Neural progenitor cell (in vitro differentiated cells): ENCODE results near the gene MOG. TPM values are rescaled to one million over a fixed set of nuclear protein-coding genes. Genes with fewer than 3 reads are reported as not detected.

Source experiments
- DNase-seq: peaks from one replicate; pipeline ENCODE4 v3.0.0-alpha.2; 2016; ENCODE audit warnings: low spot score
- H2AFZ ChIP-seq: fragments of 200-600 bp; sonication (generic); replicated peaks from 2 replicates; pipeline ENCODE4 v1.6.1; 2016; ENCODE audit warnings: antibody characterized with exemption
- H3F3A ChIP-seq: fragments of 200-600 bp; sonication (generic); 2 replicates; pipeline ENCODE4 v1.6.1; 2016; ENCODE audit warnings: antibody characterized with exemption, low read depth
- H3K27ac ChIP-seq: fragments of 200-600 bp; sonication (generic); 2 replicates; pipeline ENCODE4 v1.5.1; 2016; ENCODE audit warnings: mild to moderate bottlenecking
- H3K27me3 ChIP-seq: fragments of 200-600 bp; sonication (generic); 2 replicates; pipeline ENCODE4 v1.6.1; 2016; ENCODE audit warnings: mild to moderate bottlenecking, moderate library complexity
- H3K36me3 ChIP-seq: fragments of 200-600 bp; sonication (generic); 2 replicates; pipeline ENCODE4 v1.5.1; 2016
- H3K4me1 ChIP-seq: fragments of 200-600 bp; sonication (generic); 2 replicates; pipeline ENCODE4 v1.6.1; 2016; ENCODE audit warnings: mixed run types
- H3K4me2 ChIP-seq: fragments of 200-600 bp; sonication (generic); 2 replicates; pipeline ENCODE4 v1.6.1; 2016
- H3K4me3 ChIP-seq: fragments of 200-600 bp; sonication (generic); 2 replicates; pipeline ENCODE4 v1.5.1; 2016
- H3K79me2 ChIP-seq: fragments of 200-600 bp; sonication (generic); 2 replicates; pipeline ENCODE4 v1.6.1; 2016; ENCODE audit warnings: low read depth
- H3K9ac ChIP-seq: fragments of 200-600 bp; sonication (generic); 2 replicates; pipeline ENCODE4 v1.6.1; 2016
- H3K9me3 ChIP-seq: fragments of 200-600 bp; sonication (generic); 2 replicates; pipeline ENCODE4 v1.5.1; 2016; ENCODE audit warnings: low read depth
- H4K20me1 ChIP-seq: fragments of 200-600 bp; sonication (generic); 2 replicates; pipeline ENCODE4 v1.6.1; 2016; ENCODE audit warnings: low read depth
- H3K27ac Mint-ChIP-seq: 3 replicates; pipeline ENCODE4 v1.8.0; 2021; ENCODE audit warnings: mixed read lengths
- H3K27me3 Mint-ChIP-seq: 2 replicates; pipeline ENCODE4 v1.8.0; 2022; ENCODE audit warnings: low read depth, mild to moderate bottlenecking, inconsistent platforms, moderate library complexity, mixed read lengths; ENCODE audit not compliant: insufficient read depth
- H3K36me3 Mint-ChIP-seq: 3 replicates; pipeline ENCODE4 v1.8.0; 2021; ENCODE audit warnings: mixed read lengths
- H3K4me1 Mint-ChIP-seq: 3 replicates; pipeline ENCODE4 v1.8.0; 2021; ENCODE audit warnings: mixed read lengths
- H3K4me3 Mint-ChIP-seq: 3 replicates; pipeline ENCODE4 v1.8.0; 2021; ENCODE audit warnings: mild to moderate bottlenecking, moderate library complexity, mixed read lengths
- H3K9me3 Mint-ChIP-seq: 3 replicates; pipeline ENCODE4 v1.8.0; 2020; ENCODE audit warnings: mixed read lengths
- EZH2 ChIP-seq: fragments of 200-600 bp; sonication (generic); IDR thresholded peaks from 2 replicates; pipeline ENCODE4 v1.6.1; 2017; ENCODE audit warnings: antibody characterized with exemption, mild to moderate bottlenecking, moderate library complexity
- EZH2phosphoT487 ChIP-seq: fragments of 200-600 bp; sonication (generic); IDR thresholded peaks from 2 replicates; pipeline ENCODE4 v1.6.1; 2017; ENCODE audit warnings: antibody characterized with exemption
- total RNA-seq: library from RNA; depleted of rRNA; stranded (reverse); fragments of >200 nt; gene quantifications from 2 replicates; pipeline ENCODE4 v1.2.3, GENCODE V29; 2015; ENCODE audit warnings: low replicate concordance
- TF ChIP-seq, protein P1 (sequence below): fragments of 200-600 bp; sonication (generic); IDR thresholded peaks from 2 replicates; pipeline ENCODE4 v1.5.1; 2017; ENCODE audit warnings: antibody characterized with exemption, mild to moderate bottlenecking

The MOG gene
- total RNA-seq, 1 donor from 2014 or later: not detected

DNA sequence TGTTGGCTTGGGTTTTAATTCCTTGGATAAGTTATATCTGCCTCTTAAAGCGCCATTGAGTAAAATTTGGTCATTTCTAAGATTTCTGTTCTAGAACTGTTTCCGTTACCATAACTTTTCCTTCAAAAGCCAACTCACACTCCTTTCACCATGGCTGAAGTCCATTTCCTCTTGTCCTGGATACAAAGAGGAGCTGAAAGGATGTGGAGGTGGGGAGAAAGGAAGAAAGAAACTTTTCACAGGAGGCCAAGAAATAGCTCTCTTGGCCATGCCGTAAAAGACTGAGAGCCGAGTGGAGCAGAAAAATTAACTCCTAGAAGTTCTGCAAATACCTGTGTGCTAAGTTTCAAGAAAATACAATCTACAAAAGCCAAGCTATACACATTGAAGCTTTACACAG, 45.5 kb upstream of the MOG start:
- DNase-seq: no peak
- no peaks in the 10 kb centered on the region for H3K27me3 ChIP-seq
- no peak overlapping the region for H3K9ac ChIP-seq
- H2AFZ ChIP-seq: no peak overlapping the region
- H3K36me3 ChIP-seq: peaks cover 10% of the 10 kb centered on the region
- peaks cover 5% of the 10 kb centered on the region for H3K27me3 Mint-ChIP-seq
- no peaks in the 10 kb centered on the region for H3F3A ChIP-seq
- peaks cover 57% of the 10 kb centered on the region for H3K36me3 Mint-ChIP-seq
- H3K4me1 ChIP-seq: peaks cover 3% of the 10 kb centered on the region
- H3K9me3 ChIP-seq: no peaks in the 10 kb centered on the region
- no peak overlapping the region for H3K4me3 Mint-ChIP-seq
- H3K4me2 ChIP-seq: no peak overlapping the region
- no peak overlapping the region for H3K4me3 ChIP-seq
- no peaks in the 10 kb centered on the region for H3K9me3 Mint-ChIP-seq
- peaks cover 5% of the 10 kb centered on the region for H3K4me1 Mint-ChIP-seq
- H3K27ac Mint-ChIP-seq: no peak overlapping the region
- no peak overlapping the region for H3K27ac ChIP-seq
- no peaks in the 10 kb centered on the region for H3K79me2 ChIP-seq
- TF ChIP-seq EZH2phosphoT487: no peak
- TF ChIP-seq EZH2: no peak
- TF ChIP-seq, protein P1, sequence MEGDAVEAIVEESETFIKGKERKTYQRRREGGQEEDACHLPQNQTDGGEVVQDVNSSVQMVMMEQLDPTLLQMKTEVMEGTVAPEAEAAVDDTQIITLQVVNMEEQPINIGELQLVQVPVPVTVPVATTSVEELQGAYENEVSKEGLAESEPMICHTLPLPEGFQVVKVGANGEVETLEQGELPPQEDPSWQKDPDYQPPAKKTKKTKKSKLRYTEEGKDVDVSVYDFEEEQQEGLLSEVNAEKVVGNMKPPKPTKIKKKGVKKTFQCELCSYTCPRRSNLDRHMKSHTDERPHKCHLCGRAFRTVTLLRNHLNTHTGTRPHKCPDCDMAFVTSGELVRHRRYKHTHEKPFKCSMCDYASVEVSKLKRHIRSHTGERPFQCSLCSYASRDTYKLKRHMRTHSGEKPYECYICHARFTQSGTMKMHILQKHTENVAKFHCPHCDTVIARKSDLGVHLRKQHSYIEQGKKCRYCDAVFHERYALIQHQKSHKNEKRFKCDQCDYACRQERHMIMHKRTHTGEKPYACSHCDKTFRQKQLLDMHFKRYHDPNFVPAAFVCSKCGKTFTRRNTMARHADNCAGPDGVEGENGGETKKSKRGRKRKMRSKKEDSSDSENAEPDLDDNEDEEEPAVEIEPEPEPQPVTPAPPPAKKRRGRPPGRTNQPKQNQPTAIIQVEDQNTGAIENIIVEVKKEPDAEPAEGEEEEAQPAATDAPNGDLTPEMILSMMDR: no peak
- H4K20me1 ChIP-seq: peaks cover 2% of the 10 kb centered on the region

- Mint-ChIP-seq H3K27ac (no peak overlapping the region), H3K9me3 (no peaks in the 10 kb centered on the region), H3K36me3 (peaks cover 51% of the 10 kb centered on the region), H3K4me1 (peaks cover 36% of the 10 kb centered on the region), H3K27me3 (no peaks in the 10 kb centered on the region), H3K4me3 (no peak overlapping the region)
- H3F3A ChIP-seq: peaks cover 10% of the 10 kb centered on the region
- TF ChIP-seq, protein P1: peak; percentile 44
- TF ChIP-seq EZH2phosphoT487 (no peak), EZH2 (no peak)
- peaks cover 48% of the 10 kb centered on the region for H4K20me1 ChIP-seq
- H3K36me3 ChIP-seq: peaks cover 11% of the 10 kb centered on the region
- no peak overlapping the region for H3K9ac ChIP-seq
- H3K79me2 ChIP-seq: peaks cover 6% of the 10 kb centered on the region
- DNase-seq: no peak
- no peak overlapping the region for H3K4me2 ChIP-seq
- no peaks in the 10 kb centered on the region for H3K27me3 ChIP-seq
- no peaks in the 10 kb centered on the region for H3K9me3 ChIP-seq
- no peak overlapping the region for H2AFZ ChIP-seq
- no peak overlapping the region for H3K27ac ChIP-seq
- H3K4me1 ChIP-seq: peaks cover 12% of the 10 kb centered on the region
- H3K4me3 ChIP-seq: no peak overlapping the region
These were observed 38.9 kb upstream of the MOG start for GRCh38 chr6:29617782-29618554.

GRCh38 chr6:29619578-29620160, 37.2 kb upstream of the MOG start:
- no peaks in the 10 kb centered on the region for H3K9me3 Mint-ChIP-seq
- Histone ChIP-seq H3K27me3 (no peaks in the 10 kb centered on the region), H3K36me3 (peaks cover 11% of the 10 kb centered on the region), H2AFZ (no peak overlapping the region), H3F3A (peaks cover 27% of the 10 kb centered on the region), H3K4me3 (no peak overlapping the region), H3K79me2 (peaks cover 6% of the 10 kb centered on the region), H3K9me3 (no peaks in the 10 kb centered on the region), H3K9ac (no peak overlapping the region), H4K20me1 (peaks cover 65% of the 10 kb centered on the region), H3K27ac (no peak overlapping the region), H3K4me1 (peaks cover 29% of the 10 kb centered on the region), H3K4me2 (no peak overlapping the region)
- DNase-seq: no peak
- peaks cover 47% of the 10 kb centered on the region for H3K36me3 Mint-ChIP-seq
- no peak overlapping the region for H3K4me3 Mint-ChIP-seq
- H3K27ac Mint-ChIP-seq: no peak overlapping the region
- H3K27me3 Mint-ChIP-seq: peaks cover 2% of the 10 kb centered on the region
- TF ChIP-seq EZH2 (no peak), EZH2phosphoT487 (no peak)
- TF ChIP-seq, protein P1: no peak
- H3K4me1 Mint-ChIP-seq: peaks cover 50% of the 10 kb centered on the region
